Cardiac muscle cell (in vitro differentiated cells and primary cell): ENCODE data around the gene PITPNM1. TPM values are rescaled to one million over a fixed set of nuclear protein-coding genes. Genes with fewer than 3 reads are reported as not detected.

ENCODE experiments used
- DNase-seq, 2 donors: peaks; one replicate each; pipeline versions ENCODE4 v3.0.0 to v3.0.0-alpha.2; 2010 to 2017; ENCODE audit warnings: low read depth in 1 of 2, low spot score in 1 of 2
- H3K27ac ChIP-seq: fragments of 200-600 bp; sonication (generic); 2 replicates; pipeline ENCODE4 v1.5.1; 2016
- H3K27me3 ChIP-seq: fragments of 200-600 bp; sonication (generic); 2 replicates; pipeline ENCODE4 v1.6.0; 2016; ENCODE audit warnings: control low read depth
- H3K36me3 ChIP-seq: fragments of 200-600 bp; sonication (generic); 2 replicates; pipeline ENCODE4 v1.5.1; 2016; ENCODE audit warnings: control low read depth
- H3K4me1 ChIP-seq: fragments of 200-600 bp; sonication (generic); 2 replicates; pipeline ENCODE4 v1.8.1; 2017; ENCODE audit warnings: low read depth, mild to moderate bottlenecking, mixed run types
- H3K4me3 ChIP-seq: fragments of 200-600 bp; sonication (generic); 2 replicates; pipeline ENCODE4 v1.5.1; 2016; ENCODE audit warnings: mild to moderate bottlenecking
- H3K9me3 ChIP-seq: fragments of 200-600 bp; sonication (generic); 2 replicates; pipeline ENCODE4 v1.5.1; 2017; ENCODE audit warnings: low read depth, mild to moderate bottlenecking, control low read depth
- polyA plus RNA-seq: library from polyadenylated mRNA; unstranded; fragments of >200 nt; fragmentation: Nextera tagmentation; extraction: Ambion mirVana; gene quantifications from 2 replicates; pipeline ENCODE4 v1.2.1, GENCODE V29; 2016
- total RNA-seq: library from RNA; depleted of rRNA; stranded (reverse); fragments of >200 nt; gene quantifications from 2 replicates; pipeline ENCODE4 v1.2.3, GENCODE V29; 2016
- TF ChIP-seq, protein P1 (sequence below): IDR thresholded peaks from 2 replicates; pipeline ENCODE4 v1.5.1; 2012; ENCODE audit warnings: low read depth, mild to moderate bottlenecking, low read length

PITPNM1 gene
- total and polyA plus RNA-seq, 2 experiments from 2014 or later: 24.8 to 58.5 TPM

- no peak overlapping the region for H3K27ac ChIP-seq
- no peaks in the 10 kb centered on the region for H3K27me3 ChIP-seq
- TF ChIP-seq, protein P1, sequence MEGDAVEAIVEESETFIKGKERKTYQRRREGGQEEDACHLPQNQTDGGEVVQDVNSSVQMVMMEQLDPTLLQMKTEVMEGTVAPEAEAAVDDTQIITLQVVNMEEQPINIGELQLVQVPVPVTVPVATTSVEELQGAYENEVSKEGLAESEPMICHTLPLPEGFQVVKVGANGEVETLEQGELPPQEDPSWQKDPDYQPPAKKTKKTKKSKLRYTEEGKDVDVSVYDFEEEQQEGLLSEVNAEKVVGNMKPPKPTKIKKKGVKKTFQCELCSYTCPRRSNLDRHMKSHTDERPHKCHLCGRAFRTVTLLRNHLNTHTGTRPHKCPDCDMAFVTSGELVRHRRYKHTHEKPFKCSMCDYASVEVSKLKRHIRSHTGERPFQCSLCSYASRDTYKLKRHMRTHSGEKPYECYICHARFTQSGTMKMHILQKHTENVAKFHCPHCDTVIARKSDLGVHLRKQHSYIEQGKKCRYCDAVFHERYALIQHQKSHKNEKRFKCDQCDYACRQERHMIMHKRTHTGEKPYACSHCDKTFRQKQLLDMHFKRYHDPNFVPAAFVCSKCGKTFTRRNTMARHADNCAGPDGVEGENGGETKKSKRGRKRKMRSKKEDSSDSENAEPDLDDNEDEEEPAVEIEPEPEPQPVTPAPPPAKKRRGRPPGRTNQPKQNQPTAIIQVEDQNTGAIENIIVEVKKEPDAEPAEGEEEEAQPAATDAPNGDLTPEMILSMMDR: no peak
- no peak for DNase-seq
- H3K9me3 ChIP-seq: no peaks in the 10 kb centered on the region
- no peak overlapping the region for H3K4me3 ChIP-seq
- H3K36me3 ChIP-seq: peaks cover 8% of the 10 kb centered on the region
- H3K4me1 ChIP-seq: no peaks in the 10 kb centered on the region
Observed at GRCh38 chr11:67492069-67492727, 13.0 kb downstream of the PITPNM1 start.

GRCh38 chr11:67491276-67492068 is 13.7 kb downstream of the PITPNM1 start:
- Histone ChIP-seq H3K27ac (no peak overlapping the region), H3K9me3 (no peaks in the 10 kb centered on the region), H3K36me3 (peaks cover 8% of the 10 kb centered on the region), H3K27me3 (no peaks in the 10 kb centered on the region), H3K4me1 (no peaks in the 10 kb centered on the region), H3K4me3 (no peak overlapping the region)
- TF ChIP-seq, protein P1: no peak
- no peak for DNase-seq

DNA sequence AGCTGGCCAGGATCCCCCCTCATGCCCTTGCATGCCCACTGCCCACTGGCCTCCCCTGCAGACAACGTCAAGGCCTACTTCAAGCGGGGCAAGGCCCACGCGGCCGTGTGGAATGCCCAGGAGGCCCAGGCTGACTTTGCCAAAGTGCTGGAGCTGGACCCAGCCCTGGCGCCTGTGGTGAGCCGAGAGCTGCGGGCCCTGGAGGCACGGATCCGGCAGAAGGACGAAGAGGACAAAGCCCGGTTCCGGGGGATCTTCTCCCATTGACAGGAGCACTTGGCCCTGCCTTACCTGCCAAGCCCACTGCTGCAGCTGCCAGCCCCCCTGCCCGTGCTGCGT is 14.5 kb downstream of the PITPNM1 start:
- H3K27me3 ChIP-seq: no peaks in the 10 kb centered on the region
- H3K36me3 ChIP-seq: peaks cover 8% of the 10 kb centered on the region
- DNase-seq: no peak
- no peak overlapping the region for H3K4me3 ChIP-seq
- TF ChIP-seq, protein P1: no peak
- no peaks in the 10 kb centered on the region for H3K4me1 ChIP-seq
- H3K27ac ChIP-seq: no peak overlapping the region
- H3K9me3 ChIP-seq: no peaks in the 10 kb centered on the region

DNA sequence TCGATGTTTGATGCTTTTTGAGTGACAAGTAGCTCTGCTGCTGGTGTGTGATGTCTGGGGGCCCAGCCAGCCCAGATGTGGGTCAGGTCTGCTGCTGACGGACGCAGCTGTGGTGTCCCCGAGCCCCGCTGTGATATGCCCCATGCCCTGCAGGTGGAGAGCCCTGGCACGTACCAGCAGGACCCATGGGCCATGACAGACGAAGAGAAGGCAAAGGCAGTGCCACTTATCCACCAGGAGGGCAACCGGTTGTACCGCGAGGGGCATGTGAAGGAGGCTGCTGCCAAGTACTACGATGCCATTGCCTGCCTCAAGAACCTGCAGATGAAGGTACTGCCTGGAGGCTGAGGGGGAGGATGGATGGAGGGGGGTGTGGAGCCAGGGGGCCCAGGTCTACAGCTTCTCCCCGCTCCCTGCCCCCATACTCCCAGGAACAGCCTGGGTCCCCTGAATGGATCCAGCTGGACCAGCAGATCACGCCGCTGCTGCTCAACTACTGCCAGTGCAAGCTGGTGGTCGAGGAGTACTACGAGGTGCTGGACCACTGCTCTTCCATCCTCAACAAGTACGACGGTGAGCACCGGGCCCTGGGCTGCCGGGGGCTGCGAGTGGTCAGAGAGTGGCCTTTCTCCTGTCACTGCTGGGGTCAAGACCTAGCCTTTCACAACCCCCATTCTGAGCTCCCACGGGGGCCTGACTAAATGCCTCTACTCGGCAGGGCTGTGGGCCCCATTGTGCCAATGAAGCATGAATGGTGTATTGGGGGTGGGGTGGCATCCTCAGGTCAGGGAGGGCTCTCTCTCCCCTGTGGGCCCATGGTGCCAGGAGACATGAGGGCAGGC is 15.1 kb downstream of the PITPNM1 start:
- no peak for DNase-seq
- Histone ChIP-seq H3K27ac (no peak overlapping the region), H3K4me1 (no peaks in the 10 kb centered on the region), H3K36me3 (peaks cover 8% of the 10 kb centered on the region), H3K9me3 (no peaks in the 10 kb centered on the region), H3K27me3 (no peaks in the 10 kb centered on the region), H3K4me3 (no peak overlapping the region)
- TF ChIP-seq, protein P1: no peak

- TF ChIP-seq, protein P1: no peak
- no peaks in the 10 kb centered on the region for H3K27me3 ChIP-seq
- no peak overlapping the region for H3K4me3 ChIP-seq
- peaks cover 8% of the 10 kb centered on the region for H3K36me3 ChIP-seq
- no peaks in the 10 kb centered on the region for H3K9me3 ChIP-seq
- H3K27ac ChIP-seq: no peak overlapping the region
- no peaks in the 10 kb centered on the region for H3K4me1 ChIP-seq
- DNase-seq: no peak
Observed at GRCh38 chr11:67489203-67489884, 15.8 kb downstream of the PITPNM1 start.
